ENCODE data around the gene RASGEF1C.

The RASGEF1C gene

GRCh38 chr5:180197016-180197702, 11.9 kb downstream of the RASGEF1C start:
- Histone ChIP-seq H3K9ac (ENCODE audit: insufficient read length, low read depth) (no peak overlapping the region), H3K36me3 (ENCODE audit: insufficient read depth, insufficient read length, low read length) (no peaks in the 10 kb centered on the region), H3K9me3 (ENCODE audit: insufficient read depth, low read length) (no peaks in the 10 kb centered on the region), H3K4me1 (ENCODE audit: insufficient read depth, insufficient read length) (no peaks in the 10 kb centered on the region), H3K27me3 (ENCODE audit: insufficient read depth, insufficient read length) (no peaks in the 10 kb centered on the region), H3K4me3 (ENCODE audit: insufficient read length, low read depth) (no peak overlapping the region)
- DNase-seq (ENCODE audit: low read depth, low spot score), result no peak
- no peak for TF ChIP-seq SUZ12 (IDR thresholded peaks at IDR 0.05; ENCODE audit: extremely low read depth, insufficient read depth, insufficient read length)
- no peak for TF ChIP-seq ZNF274 (IDR thresholded peaks at IDR 0.05; ENCODE audit: low read depth, low read length)
- TF ChIP-seq YY1 (IDR thresholded peaks at IDR 0.05; ENCODE audit: insufficient read depth, insufficient read length), result no peak

DNA sequence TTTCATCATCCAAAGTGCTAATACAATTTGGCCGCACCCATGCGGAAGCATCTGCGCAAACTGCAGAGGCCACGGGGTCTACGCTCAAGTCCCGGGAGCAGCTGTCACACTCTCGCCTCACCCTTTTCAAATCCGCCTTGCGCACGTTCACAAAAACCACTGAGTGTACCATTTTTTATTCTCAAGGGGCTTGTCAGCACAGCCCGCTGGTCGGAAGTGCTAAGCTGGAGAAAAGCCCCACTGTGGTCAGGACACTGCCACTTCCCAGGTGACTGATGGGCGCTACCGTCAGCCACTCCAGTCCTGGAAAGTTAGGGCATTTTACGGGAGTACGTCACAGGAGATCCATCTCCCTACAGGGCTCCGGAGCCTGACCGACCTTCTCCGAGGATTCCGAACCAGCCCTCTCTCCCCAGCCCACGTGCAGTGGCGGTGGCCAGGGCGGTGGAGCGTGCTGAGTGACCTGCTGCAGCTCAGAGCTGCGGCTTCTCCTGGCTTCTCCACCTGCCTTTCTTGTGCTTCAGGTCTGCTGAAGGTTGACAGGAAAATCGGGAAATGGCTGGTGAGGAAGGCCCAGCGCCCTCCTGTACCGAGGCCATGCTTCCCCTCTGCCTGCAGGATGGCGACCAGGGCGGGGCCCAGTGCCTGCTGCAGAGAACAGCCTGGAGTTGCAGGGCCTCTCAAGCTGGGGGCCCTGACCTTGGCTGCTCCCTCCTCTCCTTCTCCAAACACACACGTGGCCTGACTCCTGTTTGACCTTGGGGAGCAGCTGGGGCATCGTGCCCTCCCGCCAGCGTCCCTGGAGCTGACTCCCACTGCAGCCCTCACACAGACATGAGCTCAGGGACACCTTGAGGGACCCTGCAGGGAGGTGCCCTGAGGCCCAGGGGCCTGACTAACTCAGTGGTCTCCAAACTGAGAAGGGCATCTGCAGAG, 14.3 kb downstream of the RASGEF1C start:
- no peaks in the 10 kb centered on the region for H3K9me3 ChIP-seq (ENCODE audit: insufficient read depth, low read length)
- DNase-seq (ENCODE audit: low read depth, low spot score), result no peak
- no peak for TF ChIP-seq SUZ12 (IDR thresholded peaks at IDR 0.05; ENCODE audit: extremely low read depth, insufficient read depth, insufficient read length)
- no peak for TF ChIP-seq ZNF274 (IDR thresholded peaks at IDR 0.05; ENCODE audit: low read depth, low read length)
- TF ChIP-seq YY1 (IDR thresholded peaks at IDR 0.05; ENCODE audit: insufficient read depth, insufficient read length), result no peak

DNA sequence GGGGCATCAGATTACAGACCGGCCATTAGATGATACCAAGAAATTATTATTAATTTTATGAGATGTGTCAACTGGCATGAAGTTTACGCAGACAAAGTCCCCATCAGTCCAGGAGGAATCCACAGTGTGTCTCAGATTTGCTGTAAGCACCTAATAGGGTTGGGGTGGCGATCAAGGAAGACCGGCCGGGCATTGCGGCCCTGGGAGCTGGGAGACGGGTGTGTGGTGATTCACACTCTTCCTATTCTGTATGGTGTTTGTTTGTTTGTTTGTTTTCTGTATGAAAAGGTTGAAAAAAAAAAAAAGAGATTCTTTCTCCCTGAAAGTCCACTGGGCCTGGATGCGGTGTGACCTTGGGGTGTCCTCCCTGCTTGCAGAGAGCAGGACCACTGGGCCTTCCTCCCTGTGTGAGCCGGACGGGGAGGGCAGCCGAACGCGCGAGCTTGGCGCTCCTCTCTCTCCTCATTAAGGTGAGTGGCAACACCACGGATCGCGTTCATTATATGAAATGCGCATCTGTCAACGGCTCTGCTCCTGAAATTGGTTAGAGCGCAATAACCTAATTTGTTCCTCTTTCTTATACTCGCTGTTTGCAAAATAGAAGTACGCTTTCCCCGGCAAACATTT, 15.1 kb downstream of the RASGEF1C start:
- Histone ChIP-seq H3K9ac (ENCODE audit: insufficient read length, low read depth) (no peak overlapping the region), H3K4me1 (ENCODE audit: insufficient read depth, insufficient read length) (no peaks in the 10 kb centered on the region), H3K27me3 (ENCODE audit: insufficient read depth, insufficient read length) (no peaks in the 10 kb centered on the region), H3K9me3 (ENCODE audit: insufficient read depth, low read length) (no peaks in the 10 kb centered on the region), H3K4me3 (ENCODE audit: insufficient read length, low read depth) (no peak overlapping the region), H3K36me3 (ENCODE audit: insufficient read depth, insufficient read length, low read length) (no peaks in the 10 kb centered on the region)
- TF ChIP-seq YY1 (IDR thresholded peaks at IDR 0.05; ENCODE audit: insufficient read depth, insufficient read length) (no peak), ZNF274 (IDR thresholded peaks at IDR 0.05; ENCODE audit: low read depth, low read length) (no peak), SUZ12 (IDR thresholded peaks at IDR 0.05; ENCODE audit: extremely low read depth, insufficient read depth, insufficient read length) (no peak)
- DNase-seq (ENCODE audit: low read depth, low spot score), result no peak

More for the DNA sequence above, 14.3 kb downstream of the RASGEF1C start:
- Histone ChIP-seq H3K9ac (ENCODE audit: insufficient read length, low read depth) (peak overlapping the region; percentile 21), H3K4me1 (ENCODE audit: insufficient read depth, insufficient read length) (no peaks in the 10 kb centered on the region), H3K36me3 (ENCODE audit: insufficient read depth, insufficient read length, low read length) (no peaks in the 10 kb centered on the region), H3K27me3 (ENCODE audit: insufficient read depth, insufficient read length) (no peaks in the 10 kb centered on the region), H3K4me3 (ENCODE audit: insufficient read length, low read depth) (no peak overlapping the region)

- Histone ChIP-seq H3K36me3 (ENCODE audit: insufficient read depth, insufficient read length, low read length) (no peaks in the 10 kb centered on the region), H3K4me3 (ENCODE audit: insufficient read length, low read depth) (no peak overlapping the region), H3K9ac (ENCODE audit: insufficient read length, low read depth) (no peak overlapping the region), H3K27me3 (ENCODE audit: insufficient read depth, insufficient read length) (no peaks in the 10 kb centered on the region), H3K4me1 (ENCODE audit: insufficient read depth, insufficient read length) (no peaks in the 10 kb centered on the region), H3K9me3 (ENCODE audit: insufficient read depth, low read length) (no peaks in the 10 kb centered on the region)
- no peak for DNase-seq (ENCODE audit: low read depth, low spot score)
- TF ChIP-seq YY1 (IDR thresholded peaks at IDR 0.05; ENCODE audit: insufficient read depth, insufficient read length), result no peak
- TF ChIP-seq SUZ12 (IDR thresholded peaks at IDR 0.05; ENCODE audit: extremely low read depth, insufficient read depth, insufficient read length), result no peak
- no peak for TF ChIP-seq ZNF274 (IDR thresholded peaks at IDR 0.05; ENCODE audit: low read depth, low read length)
Measured at GRCh38 chr5:180191716-180192115, 17.3 kb downstream of the RASGEF1C start.

GRCh38 chr5:180187767-180188166, 21.2 kb downstream of the RASGEF1C start:
- TF ChIP-seq ZNF274 (IDR thresholded peaks at IDR 0.05; ENCODE audit: low read depth, low read length) (no peak), YY1 (IDR thresholded peaks at IDR 0.05; ENCODE audit: insufficient read depth, insufficient read length) (no peak), SUZ12 (IDR thresholded peaks at IDR 0.05; ENCODE audit: extremely low read depth, insufficient read depth, insufficient read length) (no peak)
- no peaks in the 10 kb centered on the region for H3K9me3 ChIP-seq (ENCODE audit: insufficient read depth, low read length)
- no peaks in the 10 kb centered on the region for H3K4me1 ChIP-seq (ENCODE audit: insufficient read depth, insufficient read length)

GRCh38 chr5:180180846-180181245, 28.2 kb downstream of the RASGEF1C start:
- TF ChIP-seq YY1 (IDR thresholded peaks at IDR 0.05; ENCODE audit: insufficient read depth, insufficient read length), result no peak
- no peak for TF ChIP-seq ZNF274 (IDR thresholded peaks at IDR 0.05; ENCODE audit: low read depth, low read length)
- no peak for TF ChIP-seq SUZ12 (IDR thresholded peaks at IDR 0.05; ENCODE audit: extremely low read depth, insufficient read depth, insufficient read length)
- Histone ChIP-seq H3K4me1 (ENCODE audit: insufficient read depth, insufficient read length) (peaks cover 15% of the 10 kb centered on the region), H3K27me3 (ENCODE audit: insufficient read depth, insufficient read length) (no peaks in the 10 kb centered on the region), H3K4me3 (ENCODE audit: insufficient read length, low read depth) (no peak overlapping the region), H3K9me3 (ENCODE audit: insufficient read depth, low read length) (no peaks in the 10 kb centered on the region), H3K9ac (ENCODE audit: insufficient read length, low read depth) (no peak overlapping the region), H3K36me3 (ENCODE audit: insufficient read depth, insufficient read length, low read length) (no peaks in the 10 kb centered on the region)
- DNase-seq (ENCODE audit: low read depth, low spot score), result no peak

More at GRCh38 chr5:180187767-180188166, 21.2 kb downstream of the RASGEF1C start:
- H3K27me3 ChIP-seq (ENCODE audit: insufficient read depth, insufficient read length), result no peaks in the 10 kb centered on the region
- no peak overlapping the region for H3K9ac ChIP-seq (ENCODE audit: insufficient read length, low read depth)
- no peaks in the 10 kb centered on the region for H3K36me3 ChIP-seq (ENCODE audit: insufficient read depth, insufficient read length, low read length)
- no peak for DNase-seq (ENCODE audit: low read depth, low spot score)
- no peak overlapping the region for H3K4me3 ChIP-seq (ENCODE audit: insufficient read length, low read depth)

Data from NT2/D1 (cell line).